Measurements from ENCODE around the gene NECAB2.

DNA sequence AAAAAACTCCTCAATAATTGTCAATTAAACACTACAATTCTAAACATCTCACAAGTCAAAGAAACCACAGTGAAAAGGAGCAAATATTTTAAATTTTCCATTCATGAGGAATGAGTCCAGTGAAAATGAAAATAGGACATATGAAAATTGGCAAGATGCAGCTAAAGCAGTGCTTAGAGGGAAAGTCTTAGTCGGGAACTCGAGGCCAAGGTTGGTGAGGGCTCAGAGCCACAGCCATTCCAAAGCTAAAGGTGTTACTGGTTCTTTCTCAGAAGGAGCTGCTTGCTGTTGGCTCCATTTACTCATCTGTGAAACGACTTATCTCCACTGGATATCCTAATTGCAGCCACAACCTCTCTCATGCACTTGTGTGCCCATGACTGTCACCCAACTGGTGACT lies 68.1 kb downstream of the NECAB2 start:
- TF ChIP-seq, protein P1, sequence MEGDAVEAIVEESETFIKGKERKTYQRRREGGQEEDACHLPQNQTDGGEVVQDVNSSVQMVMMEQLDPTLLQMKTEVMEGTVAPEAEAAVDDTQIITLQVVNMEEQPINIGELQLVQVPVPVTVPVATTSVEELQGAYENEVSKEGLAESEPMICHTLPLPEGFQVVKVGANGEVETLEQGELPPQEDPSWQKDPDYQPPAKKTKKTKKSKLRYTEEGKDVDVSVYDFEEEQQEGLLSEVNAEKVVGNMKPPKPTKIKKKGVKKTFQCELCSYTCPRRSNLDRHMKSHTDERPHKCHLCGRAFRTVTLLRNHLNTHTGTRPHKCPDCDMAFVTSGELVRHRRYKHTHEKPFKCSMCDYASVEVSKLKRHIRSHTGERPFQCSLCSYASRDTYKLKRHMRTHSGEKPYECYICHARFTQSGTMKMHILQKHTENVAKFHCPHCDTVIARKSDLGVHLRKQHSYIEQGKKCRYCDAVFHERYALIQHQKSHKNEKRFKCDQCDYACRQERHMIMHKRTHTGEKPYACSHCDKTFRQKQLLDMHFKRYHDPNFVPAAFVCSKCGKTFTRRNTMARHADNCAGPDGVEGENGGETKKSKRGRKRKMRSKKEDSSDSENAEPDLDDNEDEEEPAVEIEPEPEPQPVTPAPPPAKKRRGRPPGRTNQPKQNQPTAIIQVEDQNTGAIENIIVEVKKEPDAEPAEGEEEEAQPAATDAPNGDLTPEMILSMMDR (IDR thresholded peaks at IDR 0.05), result no peak
- TF ChIP-seq EP300 (IDR thresholded peaks at IDR 0.05) (no peak), POLR2AphosphoS5 (IDR thresholded peaks at IDR 0.05) (no peak), POLR2A (IDR thresholded peaks at IDR 0.05) (no peak)

All from stomach (tissue), 4 donors.